Stimulated activated CD4-positive, alpha-beta T cell treated with anti-CD3 and anti-CD28 coated beads, Interleukin-2, amount 100 ng/mL, for 4 hours (primary cell): Measurements from ENCODE around the gene SLC7A7.
A peak's percentile ranks its signal among the peaks of the same experiment; 100 is the strongest.
"Not testable (repeated sequence)": the region's sequence is repeated elsewhere in the genome, so short reads cannot be mapped to it uniquely, and the experiment has no call there.

Source experiments
- DNase-seq: peaks from one replicate; pipeline ENCODE4 v3.0.0-alpha.2; 2020; ENCODE audit warnings: low read depth

Gene SLC7A7

DNA sequence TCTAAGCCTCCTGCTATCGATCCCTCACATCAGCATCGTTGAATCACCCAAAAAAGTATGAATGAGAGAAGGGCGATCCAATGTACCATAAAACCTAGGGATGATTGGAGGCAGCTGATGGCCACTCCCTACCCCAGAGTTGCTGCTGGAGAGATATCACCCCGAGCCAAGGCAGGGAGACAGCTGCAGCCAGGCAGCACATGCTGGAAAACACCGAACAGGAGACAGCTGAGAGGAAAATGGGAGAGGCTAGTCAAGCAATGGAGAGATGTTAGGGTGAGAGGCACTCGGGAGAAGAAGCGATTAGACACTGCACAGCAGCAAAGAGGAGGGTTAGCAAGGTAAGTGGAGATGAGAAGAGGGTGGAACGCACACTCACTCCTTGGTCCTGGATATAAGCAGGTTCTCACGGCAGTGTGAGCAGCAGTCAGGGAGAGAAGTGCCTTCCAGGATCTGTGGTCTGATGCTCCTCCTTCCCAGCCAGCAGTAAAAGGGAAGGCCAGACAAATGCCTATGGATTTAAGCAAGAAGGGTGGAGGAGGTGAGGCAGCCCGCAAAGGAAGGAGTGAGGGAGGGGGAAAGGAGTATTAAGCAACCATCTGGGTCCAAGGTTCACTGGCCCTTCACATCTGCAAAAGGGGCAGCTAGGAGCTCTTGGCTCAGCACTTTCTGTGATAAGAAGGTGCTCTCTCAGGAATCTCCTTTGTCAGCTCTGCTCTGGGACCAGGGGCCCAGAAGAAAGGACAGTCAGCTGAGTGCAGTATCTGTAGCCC, at the start of gene SLC7A7:
Gene SLC7A7, minus strand, starts transcription at position 495 of the 773 bp plus-strand sequence. CDS start 2,037 bp downstream, outside the sequence.
- no peak for DNase-seq

DNA sequence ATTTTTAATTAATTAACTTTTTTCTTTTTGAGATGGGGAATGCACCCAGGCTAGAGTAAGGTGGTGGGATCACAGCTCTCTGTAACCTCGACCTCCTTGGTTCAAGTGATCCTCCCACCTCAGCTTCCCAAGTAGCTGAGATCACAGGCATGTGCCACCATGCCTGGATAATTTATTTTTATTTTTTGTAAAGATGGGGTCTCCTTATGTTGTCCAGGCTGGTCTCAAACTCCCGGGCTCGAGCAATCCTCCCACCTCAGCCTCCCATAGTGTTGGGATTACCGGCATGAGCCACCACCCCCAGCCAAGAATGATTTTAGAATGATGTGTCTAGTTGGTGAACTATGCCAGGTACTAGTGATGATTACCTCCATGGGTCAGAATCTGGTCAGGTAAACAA, 49.7 kb upstream of the SLC7A7 start:
- DNase-seq, result no peak

DNA sequence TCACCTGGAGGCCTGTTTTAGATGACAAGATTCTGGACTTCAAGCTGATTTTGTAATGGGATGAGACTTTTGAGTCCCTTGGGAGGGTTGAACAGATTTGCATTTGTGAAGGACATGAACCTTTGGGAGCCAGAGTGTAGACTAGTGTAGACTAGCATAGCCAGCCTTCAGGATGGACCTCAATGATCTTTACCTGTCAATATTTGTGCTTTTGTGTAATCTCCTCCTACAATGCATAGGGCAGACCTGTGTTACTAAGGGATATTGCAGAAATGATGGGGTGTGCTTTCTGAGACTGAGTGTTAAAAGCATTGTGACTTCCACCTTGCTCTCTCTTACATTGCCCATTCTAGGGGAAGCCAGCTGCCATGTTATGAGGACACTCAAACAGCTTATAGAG, 46.4 kb upstream of the SLC7A7 start:
- no peak for DNase-seq

DNA sequence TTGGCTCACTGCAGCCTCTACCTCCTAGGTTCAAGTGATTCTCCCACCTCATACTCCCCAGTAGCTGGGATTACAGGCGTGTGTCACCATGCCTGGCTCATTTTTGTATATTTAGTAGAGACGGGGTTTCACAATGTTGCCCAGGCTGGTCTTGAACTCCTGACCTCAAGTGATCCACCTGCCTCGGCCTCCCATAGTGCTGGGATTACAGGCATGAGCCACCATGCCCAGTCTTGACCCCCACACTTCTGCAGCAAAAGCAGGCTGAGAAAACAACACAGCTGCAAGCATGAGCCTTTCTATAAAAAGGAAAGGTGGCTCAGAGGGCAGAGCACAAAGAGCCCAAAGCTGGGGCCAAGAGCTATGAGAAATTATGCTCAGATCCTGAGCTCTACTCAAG, 45.1 kb upstream of the SLC7A7 start:
- not testable (repeated sequence) for DNase-seq

DNA sequence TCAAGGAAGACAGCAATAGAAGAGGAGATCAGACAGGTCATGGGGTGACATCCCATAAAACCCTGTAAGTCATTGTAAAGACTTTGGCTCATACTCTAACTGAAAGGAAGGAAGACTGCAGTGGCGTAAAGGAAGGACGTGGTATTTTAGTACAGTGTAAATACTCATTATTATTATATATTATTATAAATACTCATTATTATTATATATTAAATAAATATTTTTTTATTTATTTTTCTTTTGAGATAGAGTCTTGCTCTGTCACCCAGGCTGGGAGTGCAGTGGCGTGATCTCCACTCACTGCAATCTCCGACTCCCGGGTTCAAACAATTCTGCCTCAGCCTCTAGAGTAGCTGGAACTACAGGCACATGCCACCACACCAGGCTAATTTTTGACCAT, 41.2 kb upstream of the SLC7A7 start:
- no peak for DNase-seq

DNA sequence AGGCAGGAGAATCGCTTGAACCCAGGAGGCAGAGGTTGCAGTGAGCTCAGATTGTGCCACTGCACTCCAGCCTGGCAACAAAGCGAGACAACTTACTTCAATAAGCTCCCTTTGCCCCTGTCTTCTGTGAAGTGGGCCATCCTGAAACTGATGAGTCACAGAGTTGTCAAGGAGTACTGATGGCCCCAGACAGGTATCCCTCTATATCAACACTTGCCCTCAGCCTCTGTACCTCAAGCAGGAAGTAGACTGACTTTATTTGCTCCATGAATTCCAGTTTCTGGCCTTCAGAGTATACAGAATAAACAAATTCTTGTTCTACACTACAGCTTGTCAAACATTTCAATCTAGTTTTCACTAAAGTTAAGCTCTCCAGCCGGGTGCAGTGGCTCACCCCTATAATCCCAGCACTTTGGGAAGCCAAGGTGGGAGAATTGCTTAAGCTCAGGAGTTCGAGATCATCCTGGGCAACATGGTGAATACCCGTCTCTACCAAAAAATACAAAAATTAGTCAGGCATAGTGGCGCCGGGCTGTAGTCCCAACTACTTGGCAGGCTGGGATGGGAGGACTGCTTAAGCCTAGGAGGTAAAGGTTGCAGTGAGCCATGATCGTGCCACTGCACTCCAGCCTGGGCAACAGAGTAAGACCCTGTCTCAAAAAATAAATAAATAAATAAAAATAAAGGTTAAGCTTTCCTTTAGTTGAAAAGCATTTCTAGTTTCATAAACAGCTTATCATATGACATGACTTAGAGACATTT, 39.9 kb upstream of the SLC7A7 start:
- DNase-seq, result no peak

DNA sequence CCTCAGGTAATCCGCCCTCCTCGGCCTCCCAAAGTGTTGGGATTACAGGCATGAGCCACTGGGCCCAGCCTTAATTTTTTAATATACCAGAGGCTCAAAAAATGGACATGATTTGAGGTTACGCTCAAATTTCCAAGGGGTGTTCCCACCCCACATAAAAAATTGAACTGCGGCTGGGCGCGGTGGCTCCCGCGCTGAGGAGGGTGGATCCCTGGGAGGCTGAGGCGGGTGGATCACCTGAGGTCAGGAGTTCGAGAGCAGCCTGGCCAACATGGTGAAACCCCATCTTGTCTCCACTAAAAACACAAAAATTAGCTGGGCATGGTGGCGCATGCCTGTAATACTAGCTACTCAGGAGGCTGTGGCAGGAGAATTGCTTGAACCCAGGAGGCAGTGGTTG, 39.1 kb upstream of the SLC7A7 start:
- DNase-seq, result not testable (repeated sequence)

DNA sequence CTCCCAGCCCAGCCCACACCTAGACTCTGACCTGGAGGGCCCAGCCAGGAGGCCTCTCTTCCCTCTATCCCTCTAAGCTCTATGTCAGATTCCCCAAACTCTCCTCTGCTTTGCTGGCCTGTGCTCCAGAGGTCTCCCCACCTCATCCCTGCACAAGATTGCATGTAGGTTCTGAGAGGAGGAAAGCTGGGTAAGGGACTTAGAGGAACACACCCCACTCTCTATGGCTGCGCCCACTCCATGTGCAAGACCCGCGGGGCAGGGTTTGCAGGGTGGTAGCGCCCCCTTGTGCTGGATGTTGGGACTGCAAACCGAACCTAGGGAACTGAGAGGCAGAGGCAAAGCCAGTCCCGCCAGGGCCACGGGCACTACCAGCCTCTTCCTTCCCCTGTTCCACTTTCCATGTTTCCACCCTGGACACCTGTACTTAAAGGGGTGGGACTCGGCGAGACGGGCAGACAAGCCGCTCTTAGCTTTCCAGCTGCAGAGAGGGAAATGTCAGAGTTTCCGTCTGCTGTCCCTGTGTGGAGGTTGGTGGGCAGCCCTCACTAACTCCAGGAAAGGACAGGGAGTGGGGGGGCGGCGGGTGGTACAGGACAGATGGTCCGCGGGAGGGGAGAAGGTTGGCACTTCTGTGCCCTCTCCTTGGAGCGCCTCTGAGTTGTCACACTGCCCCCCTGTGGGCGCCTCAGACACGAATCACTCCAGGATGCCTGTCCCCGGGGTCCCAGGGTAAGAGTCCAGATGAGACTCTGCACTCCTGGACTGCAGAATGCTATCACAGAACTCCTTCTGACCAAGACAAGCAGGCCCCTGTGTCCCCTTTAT, 37.9 kb upstream of the SLC7A7 start:
- peak; percentile 81 for DNase-seq

DNA sequence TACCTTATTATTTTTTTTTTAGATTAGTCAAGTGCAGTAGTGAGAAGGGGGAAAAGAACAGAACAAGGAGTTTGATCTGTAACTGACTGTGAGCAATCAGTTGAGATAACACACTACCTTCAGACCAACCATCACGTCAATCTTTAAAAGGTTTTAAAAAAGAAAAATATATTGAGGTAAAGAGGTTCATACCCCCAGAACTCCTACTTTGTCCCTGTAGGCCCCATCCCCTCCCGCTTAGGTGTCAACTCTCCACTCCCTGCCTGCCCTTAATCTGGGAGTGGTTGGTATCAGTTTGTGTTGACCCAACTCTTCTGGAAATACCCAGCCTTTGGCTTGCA, 37.3 kb upstream of the SLC7A7 start:
- no peak for DNase-seq

DNA sequence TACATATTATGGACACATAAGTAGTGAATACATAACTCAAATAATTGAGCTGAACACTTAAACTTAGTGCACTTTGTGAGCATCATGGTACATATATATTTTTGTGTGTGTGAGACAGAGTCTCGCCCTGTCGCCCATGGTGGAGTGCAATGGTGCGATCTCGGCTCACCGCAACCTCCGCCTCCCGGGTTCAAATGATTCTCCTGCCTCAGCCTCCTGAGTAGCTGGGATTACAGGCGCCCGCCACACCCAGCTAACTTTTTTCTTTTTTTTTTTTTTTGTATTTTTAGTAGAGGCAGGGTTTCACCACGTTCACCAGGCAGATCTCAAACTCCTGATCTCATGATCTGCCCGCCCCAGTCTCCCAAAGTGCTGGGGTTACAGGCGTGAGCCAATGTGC, 36.9 kb upstream of the SLC7A7 start:
- not testable (repeated sequence) for DNase-seq

DNA sequence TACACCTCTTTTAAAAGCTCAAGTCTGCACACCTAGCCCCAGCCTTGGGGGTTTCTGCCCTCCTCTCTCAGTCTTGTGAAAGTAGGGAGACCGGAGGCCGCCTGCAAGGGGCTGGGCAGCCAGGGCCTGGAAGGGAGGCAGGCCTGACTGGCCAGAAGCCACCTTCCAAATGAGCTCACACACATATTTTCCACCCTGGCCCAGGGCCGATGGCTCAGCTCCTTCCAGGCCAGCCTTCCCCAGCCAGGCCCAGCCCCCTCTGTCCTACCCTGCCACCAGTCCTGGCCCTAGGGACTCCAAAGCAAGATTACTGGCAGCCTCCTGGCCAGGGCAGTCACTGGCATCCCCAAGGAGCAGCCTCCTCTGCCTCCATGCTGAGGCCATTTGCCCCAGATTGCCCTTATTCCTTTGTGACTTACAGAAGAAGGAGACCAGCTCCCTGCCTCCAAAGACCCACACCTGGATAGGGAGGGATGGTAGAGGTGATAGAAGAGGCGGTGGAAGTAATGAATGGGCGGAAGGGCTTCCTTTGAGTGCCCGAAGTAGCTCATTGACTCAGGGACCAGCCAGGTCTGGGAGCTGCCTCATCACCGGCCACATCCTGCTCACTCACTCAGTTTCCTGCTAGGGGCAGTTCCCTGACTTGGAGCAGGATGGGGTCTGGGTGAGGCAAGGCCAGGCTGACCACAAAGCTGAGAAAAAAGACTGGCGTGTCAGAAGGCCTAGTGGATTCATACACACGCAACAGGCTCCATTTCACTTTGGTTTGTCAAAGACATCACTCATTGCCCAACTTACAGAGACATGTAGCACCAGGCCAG, 35.9 kb upstream of the SLC7A7 start:
- no peak for DNase-seq

DNA sequence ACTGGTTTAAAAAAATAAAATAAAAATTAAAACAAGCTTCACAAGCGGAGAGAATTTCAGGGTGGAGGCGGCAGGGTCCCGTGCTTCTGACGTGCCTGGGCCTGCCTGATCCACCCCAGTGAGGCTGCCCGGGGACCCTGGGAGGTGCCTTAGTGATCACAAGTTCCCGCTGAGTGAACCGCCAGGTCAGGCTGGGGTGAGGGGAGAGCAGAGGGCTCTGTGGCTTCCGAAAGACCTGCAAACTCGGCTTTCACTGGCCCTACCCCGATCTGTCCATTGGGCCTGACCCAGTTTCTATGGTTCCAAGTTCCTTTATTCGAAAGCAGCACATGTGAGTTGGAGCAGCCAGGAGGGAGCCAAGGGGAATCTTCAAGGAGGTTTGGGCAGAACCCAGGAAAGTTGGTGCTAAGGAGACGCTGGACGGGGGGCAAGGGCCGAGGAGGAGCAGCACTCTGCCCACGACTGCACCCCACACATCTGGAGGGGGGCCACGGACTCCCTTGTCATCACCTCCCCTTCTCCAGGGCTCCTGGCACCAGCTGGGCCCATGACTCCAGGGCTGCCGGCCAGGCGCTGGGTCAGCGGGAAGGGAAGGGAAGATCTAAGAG, 34.1 kb upstream of the SLC7A7 start:
- DNase-seq, result no peak

DNA sequence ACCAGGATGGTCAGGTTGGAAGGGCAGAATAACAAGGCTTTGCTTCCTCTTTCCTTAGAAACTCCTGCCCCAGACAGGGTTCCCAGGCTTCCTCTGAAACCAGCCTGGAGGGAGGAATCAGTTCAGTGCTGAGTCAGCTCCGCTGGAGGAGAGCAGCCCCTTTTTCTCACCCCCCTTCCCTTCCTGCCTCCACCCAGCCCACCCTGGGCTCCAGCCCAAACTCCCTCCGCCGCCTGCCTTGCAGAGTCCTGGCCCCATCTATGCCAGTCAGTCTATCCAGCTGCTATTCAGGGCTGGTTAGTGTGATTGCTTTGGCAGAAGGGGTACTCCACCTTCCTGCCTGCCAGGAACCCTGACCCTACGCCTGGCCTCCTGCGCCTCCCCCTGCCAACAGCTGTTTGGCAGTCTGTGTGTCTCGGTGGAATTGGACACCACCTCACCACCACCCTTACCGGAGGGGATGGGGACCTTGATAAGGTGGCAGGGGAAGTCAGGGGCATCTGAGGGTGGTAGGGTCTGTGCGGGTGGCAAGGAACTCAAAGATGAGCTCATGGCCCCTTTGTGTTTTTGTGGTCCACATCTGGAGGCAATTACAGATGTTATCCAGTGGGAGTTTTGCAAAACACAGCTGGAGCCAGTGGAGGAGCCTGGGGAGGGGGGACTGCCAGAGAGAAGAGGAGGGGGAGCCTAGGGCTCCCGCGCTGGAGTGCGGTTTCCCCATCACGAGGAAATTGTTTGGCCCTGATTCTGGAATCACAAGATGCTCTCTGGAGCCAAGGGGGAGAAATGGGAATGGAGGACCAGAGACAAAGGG, 33.3 kb upstream of the SLC7A7 start:
- DNase-seq, result no peak

DNA sequence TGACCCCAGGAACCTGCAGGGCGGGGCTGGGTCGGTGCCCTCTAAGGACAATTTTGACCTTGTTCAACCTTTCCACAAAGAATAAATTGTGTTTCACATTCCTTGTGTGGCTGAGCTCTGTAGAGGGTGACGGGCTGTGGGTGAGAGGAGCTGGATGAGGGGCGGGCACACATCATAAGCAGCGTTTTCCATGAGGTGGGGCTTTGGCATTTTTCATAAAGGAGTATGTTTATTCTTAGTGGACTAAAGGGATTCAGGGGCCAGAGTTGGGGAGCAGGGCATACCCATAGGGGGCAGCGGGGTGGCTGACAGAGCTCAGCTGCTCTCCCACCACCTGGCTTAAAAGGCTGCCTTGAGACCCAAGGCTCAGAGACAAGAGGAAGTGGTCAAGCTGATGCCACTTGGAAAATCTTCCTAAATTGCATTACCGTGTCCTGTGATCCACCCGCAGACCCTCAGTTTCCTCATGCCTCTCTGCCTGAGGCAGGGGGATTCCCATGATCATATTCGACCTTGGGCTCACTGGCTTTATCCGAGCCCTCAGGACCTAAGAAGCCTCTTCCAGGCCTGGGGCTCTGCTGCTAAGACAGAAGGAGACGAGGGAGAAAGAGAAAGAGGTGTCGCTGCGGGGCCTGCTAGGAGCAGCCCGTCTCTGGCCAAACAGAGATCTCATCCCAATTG, 32.6 kb upstream of the SLC7A7 start:
- no peak for DNase-seq

DNA sequence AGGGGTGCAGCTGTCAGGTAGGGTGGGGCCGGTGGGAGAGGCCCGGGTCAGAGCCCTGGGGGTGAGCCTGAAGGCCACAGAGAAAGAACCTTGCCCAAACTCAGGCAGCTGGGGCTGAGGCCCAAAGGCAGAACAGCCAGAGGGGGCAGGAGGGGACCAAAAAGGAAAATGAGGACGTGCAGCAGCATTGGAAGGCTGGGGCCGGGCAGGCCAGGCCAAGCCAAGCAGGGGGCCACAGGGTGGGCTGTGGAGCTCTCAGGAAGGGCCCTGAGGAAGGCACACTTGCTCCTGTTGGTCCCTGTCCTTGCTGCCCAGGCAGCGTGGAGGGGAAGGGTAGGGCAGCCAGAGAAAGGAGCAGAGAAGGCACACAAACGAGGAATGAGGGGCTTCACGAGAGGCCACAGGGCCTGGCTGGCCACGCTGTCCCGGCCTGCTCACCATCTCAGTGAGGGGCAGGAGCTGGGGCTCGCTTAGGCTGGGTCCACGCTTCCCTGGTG, 31.6 kb upstream of the SLC7A7 start:
- DNase-seq, result no peak

DNA sequence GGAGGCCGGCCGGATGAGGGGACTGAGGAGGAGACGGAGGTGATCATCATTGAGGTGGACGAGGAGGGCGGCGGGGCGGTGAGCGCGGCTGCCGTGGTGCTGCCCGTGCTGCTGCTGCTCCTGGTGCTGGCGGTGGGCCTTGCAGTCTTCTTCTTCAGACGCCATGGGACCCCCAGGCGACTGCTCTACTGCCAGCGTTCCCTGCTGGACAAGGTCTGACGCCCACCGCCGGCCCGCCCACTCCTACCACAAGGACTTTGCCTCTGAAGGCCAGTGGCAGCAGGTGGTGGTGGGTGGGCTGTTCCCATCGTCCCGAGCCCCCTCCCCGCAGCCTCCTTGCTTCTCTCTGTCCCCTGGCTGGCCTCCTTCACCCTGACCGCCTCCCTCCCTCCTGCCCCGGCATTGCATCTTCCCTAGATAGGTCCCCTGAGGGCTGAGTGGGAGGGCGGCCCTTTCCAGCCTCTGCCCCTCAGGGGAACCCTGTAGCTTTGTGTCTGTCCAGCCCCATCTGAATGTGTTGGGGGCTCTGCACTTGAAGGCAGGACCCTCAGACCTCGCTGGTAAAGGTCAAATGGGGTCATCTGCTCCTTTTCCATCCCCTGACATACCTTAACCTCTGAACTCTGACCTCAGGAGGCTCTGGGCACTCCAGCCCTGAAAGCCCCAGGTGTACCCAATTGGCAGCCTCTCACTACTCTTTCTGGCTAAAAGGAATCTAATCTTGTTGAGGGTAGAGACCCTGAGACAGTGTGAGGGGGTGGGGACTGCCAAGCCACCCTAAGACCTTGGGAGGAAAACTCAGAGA, 30.8 kb upstream of the SLC7A7 start:
- DNase-seq, result no peak

DNA sequence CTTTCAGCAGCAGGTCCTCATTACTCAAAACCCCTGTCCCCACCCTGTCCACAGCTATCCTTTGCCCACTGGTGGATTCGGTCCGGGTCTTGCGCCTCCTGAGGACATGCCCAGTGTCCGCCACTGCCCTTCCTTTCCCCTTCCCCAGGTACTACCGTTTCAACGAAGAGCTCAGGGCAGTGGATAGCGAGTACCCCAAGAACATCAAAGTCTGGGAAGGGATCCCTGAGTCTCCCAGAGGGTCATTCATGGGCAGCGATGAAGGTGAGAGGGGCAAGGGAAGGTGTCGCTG, 29.8 kb upstream of the SLC7A7 start:
- DNase-seq, result no peak

DNA sequence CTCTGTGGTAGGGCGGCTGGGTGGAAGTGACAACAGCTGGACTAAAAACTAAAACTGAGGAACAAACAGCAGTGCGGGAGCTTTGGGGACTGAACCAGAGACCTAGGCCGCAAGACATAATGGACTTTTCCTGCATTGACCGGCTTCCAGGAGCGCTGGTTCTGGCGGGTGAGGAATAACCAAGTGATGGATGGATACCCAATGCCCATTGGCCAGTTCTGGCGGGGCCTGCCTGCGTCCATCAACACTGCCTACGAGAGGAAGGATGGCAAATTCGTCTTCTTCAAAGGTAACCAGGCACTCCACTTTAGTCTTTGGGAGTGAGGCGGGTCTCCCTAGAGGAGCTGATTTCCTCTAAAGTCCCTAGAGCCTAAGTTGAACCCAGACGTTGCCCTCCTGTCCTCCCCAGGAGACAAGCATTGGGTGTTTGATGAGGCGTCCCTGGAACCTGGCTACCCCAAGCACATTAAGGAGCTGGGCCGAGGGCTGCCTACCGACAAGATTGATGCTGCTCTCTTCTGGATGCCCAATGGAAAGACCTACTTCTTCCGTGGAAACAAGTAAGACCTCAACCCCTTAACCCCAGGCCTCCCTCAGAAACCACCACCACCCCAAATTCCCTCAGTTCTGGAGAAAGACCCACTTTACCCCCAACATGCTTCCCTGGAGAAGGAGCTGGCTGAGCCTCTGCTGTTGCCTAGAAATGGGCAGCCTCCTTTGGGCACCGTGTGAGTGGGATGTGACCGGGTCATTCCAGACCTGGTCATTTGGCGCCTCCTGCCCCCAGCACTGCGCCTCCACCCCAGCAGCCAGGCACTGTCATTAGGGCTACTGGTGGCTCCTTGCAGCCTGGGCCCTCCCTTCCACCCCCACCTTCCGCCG, 29.2 kb upstream of the SLC7A7 start:
- DNase-seq, result no peak
